HG03135 (cell line): Measurements from ENCODE around the gene PODXL.
A peak's percentile ranks its signal among the peaks of the same experiment; 100 is the strongest.
"Not testable (repeated sequence)": the region's sequence is repeated elsewhere in the genome, so short reads cannot be mapped to it uniquely, and the experiment has no call there.

Source experiments
- ATAC-seq: cut with Tn5 transposase; IDR thresholded peaks from one replicate; pipeline ENCODE4 v1.9.1; 2021; ENCODE audit warnings: mild to moderate bottlenecking, moderate library complexity; ENCODE audit not compliant: unreplicated experiment

The PODXL gene

DNA sequence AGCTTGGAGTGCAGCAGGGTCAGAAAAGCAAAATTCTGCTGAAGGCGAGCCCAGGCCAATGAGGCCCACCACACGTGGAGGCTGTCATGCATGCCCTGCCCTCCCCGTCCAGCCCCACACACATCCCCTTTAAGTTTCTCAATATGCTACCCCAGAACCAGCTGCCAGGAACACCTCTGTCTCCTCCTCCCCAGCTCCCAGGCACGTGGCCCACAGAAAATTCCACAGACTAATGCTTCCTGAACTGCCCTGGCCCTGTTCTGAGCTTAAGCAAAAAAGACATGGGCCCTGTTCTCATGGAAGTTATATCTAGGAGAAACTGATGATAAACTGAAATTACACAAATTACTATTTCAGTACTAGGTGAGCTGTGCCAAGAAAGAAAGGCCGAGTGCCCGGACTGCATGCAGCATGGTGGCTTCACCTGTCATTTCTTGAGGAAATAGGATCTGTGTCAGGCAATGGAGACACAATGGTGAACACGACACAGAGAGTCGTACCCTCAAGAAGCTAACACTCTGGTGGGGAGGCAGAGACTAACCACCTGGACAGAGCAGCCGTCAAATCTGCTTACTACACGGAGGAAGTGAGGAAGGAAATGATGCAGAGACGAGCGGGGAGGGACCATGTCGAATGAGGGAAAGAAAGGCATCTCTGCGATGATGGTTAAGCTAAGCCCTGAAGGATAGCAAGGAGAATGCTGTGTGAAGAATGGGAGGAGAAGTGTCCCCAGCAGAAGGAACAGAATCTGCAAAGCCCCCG is 44.5 kb downstream of the PODXL start:
- ATAC-seq = no peak

DNA sequence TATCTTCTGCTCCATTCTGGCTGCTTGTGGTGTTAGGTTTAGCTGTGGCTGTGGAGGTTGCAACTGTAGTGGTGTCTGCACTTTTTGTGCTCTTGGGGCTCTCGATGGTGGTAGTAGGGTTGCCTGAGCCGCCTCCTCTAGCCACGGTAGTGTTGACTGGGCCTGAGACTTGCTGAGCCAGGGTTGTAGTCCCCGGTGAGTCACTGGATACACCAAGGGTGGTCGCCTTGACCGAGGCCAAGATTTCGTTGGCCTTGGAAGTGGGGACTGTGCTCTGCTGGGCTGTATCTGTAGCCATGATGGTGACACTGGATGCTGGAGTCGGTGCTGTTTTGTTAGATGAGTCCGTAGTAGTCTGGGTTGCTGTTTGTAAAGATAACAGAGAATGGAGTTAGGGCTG is 45.4 kb downstream of the PODXL start:
- ATAC-seq = no peak

DNA sequence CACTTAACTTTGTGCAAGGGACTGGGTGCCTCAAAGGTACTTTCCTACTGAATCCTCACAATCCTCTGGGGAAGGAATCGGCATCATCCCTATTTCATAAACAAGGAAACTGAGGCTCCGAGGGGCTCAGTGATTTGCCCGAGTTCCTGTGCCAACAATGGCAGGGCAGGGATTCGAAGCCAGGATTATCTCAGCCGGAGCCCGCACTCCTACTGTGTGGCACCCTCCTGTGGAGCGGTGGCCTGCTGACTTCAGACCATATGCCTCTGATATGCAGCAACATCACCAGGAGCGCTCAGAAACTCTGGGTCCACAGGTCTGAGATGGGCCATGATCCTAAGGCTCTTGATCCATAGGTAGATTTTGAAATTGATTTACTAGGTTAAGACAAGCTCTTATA is 46.6 kb downstream of the PODXL start:
- no peak for ATAC-seq

DNA sequence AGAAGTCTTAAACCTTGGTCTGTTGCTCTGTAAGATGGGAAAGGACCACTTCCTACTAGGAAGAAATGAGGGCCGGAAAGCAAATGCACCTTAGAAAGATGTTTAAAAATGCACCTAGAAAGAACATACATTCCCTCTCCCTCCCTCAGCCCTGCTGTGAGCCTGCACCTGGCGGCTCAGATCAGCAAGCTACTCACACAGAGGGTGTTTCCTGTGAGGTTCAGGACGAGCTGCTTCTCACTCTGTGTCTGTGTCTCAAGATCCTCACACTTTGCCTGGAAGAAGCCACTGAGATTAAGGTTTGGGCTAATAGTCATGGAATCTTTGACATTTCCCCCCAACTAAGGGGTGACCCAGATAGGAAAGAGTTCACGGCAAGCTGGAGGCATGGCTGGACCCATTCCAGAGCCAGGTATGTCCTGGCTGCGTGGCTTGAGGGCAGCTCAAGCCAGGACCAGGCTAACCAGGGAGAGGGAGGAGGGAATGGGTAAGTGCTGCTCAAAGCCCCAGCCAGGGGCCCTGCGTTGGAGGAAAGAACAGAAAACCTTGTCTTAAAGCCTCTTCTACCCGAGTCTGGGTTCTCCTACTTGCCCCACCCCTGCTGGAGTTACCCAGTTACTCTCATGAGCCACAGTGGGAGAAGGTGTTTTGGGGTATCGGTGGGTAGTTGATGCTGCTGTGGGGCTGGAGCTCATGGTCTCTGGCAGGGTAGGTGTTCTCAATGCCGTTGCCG is 47.5 kb downstream of the PODXL start:
- no peak for ATAC-seq

DNA sequence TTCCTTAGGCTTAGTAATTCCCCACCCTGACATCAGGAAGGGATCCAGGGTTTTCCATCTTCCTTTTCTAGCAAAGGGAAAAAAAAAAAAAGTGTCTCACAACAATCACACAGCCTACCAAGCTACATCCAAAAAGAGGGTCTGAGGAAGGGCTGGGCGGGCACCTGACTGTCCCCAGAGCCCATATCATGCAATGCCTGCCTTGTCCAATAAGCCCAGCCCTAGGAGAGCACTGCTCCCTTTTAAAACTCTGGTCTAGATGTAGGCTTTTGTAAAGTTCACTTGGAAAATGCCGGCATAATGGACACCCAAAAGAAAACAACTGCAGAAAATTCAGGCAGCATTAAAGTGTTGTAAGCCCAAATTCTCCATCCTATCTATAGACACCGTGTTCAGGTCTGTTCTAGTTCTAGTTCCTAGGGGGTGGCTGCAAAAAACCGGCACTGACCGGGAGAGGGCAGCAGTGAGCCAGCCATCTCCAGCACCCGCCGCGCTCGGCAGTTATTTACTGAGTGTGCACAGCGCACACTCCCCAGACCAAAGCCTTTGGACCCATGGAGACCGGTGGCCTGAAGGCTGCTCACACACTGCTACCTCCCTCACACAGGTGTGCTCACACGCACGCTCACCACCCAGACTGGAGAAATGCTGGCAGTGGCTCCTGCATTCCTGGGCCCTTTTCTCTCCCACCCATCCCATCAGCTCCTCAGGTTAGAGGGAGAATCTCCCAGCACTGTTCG is 48.7 kb downstream of the PODXL start:
- ATAC-seq = no peak

DNA sequence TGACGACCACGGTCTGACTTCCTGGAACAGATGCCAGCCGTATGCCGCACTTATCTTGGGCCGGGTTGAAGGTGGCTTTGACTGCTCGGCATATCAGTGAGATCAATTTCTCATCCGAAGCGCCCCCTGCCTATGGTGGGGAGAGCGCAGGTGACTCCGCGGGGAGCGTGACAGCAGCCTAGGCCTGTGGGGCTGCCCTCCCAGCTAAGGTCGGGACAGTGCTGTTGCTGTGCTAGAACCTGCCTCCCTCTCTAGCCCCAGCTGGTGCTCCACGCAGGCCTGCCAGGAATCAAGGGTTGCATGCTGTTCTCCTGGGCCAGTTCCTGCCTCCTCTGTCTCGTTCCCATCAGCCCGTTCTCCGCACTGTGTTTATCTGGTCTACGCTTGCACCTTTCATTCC is 49.8 kb downstream of the PODXL start:
- ATAC-seq = no peak

DNA sequence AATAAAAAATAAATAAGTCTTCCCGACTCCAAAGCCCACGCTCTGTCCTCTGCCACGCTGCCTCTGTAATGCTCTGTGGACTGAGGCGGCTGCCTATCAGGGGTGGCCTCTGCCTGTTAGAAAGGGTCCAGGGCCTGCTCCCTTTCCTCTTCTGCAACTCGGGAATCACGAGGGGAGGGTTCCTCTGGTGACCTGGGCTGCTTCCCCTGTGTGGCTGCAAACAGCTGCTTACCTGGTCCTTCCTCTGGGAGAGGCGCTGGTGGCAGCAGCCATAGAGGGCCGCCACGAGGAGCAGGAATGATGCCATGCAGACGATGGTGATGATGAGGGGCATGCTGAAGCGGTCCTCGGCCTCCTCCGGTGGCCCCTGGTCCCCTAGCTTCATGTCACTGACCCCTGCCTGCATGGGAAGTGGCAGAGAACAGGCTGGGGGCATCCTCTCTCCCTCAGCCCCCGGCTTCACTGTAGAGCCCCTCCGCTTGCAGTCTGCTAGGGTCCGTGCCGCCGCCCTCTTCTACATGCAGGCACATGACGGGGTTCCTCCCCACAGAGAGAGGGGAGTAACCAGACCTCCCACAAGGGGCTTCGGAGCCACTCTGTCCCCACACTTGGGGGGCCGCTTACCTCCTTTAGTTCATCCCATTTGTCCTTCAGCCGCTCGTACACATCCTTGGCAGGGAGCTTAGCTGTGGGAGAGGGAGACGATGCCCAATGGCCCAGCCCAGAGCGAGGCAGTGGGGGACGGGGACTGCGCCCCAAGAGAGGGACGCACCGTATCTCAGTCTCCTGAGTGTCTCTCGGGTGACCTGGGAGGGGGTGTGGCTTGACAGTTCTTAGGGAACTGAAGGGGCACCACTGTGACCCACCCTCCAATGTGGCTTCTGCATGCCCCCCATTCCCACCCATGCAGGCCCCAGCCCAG is 50.5 kb downstream of the PODXL start:
- no peak for ATAC-seq

DNA sequence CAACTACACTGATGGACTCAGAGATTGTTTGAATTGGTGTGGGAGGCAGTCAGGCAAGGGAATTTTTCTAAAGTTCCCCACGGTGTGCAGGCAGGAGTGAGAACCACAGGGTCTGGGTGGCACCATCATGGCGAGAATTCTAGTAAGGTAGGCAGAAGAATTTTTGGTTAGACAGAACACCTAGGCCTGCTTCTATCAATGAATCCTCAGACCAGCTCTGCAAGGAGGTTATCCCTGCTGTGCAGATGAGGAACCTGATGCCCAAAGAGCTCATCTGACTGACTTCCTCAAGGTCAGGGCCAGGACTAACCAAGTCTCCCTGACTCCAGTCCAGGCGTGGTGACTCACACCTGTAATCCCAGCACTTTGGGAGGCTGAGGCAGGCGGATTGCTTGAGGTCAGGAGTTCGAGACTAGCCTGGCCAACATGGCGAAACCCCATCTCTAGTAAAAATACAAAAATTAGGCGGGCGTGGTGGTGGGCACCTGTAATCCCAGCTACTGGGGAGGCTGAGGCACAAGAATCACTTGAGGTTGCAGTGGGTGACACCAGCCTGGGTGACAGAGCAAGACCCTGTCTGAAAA is 51.3 kb downstream of the PODXL start:
- ATAC-seq = not testable (repeated sequence)

DNA sequence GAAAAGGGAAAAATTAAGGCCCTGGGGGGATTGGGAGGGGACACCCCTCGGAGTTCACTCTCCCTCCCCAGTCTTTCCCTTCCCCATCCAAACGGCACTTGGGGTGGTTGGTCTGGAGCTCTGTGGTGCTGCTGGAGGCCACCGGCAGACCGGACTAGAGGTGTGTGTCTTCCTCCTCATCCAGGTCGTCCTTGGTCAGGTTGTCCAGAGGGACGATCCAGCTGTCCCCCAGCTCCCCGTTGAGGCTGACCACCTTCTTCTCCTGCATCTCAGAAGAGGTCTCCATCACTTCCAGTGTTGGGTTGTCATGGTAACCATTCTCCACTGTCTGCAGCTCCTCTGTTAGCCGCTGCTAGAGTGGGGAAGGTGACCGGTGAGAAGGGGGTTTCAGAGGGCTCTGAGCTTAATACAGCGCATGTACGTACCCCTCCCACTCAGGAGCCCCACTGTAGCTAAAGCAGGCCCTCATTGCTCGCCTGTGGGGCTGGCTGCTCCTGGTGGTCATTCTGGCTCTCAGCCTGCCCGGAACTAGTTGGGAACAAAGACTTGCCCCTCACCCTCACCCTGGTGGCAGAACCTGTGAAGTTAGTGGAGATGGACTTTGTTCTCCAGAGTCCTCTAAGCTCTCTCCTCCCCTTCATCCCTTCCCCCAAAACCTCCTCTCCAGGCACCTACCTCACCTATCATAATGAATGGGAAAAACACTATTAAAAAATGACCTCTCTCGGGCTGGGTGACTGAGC is 52.1 kb downstream of the PODXL start:
- no peak for ATAC-seq

DNA sequence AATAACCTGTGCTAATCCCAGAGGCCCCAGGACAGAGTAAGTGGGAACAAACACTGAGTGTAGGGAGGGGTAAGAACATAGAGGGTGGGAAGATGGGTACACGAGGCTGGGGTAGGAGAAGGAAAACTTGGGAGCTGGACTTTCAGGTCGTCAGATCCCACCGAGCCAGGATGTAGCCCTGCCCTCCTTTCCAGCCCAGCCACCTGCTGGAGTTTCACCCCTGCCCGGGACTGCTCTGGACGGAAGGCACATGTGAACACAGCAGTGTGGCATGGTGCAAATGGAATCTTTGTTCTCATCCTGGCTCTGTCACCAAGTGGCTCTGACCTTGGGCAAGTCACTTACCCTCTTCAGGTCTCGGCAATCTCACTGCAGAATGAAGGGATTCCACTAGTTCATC is 52.8 kb downstream of the PODXL start:
- ATAC-seq = no peak

DNA sequence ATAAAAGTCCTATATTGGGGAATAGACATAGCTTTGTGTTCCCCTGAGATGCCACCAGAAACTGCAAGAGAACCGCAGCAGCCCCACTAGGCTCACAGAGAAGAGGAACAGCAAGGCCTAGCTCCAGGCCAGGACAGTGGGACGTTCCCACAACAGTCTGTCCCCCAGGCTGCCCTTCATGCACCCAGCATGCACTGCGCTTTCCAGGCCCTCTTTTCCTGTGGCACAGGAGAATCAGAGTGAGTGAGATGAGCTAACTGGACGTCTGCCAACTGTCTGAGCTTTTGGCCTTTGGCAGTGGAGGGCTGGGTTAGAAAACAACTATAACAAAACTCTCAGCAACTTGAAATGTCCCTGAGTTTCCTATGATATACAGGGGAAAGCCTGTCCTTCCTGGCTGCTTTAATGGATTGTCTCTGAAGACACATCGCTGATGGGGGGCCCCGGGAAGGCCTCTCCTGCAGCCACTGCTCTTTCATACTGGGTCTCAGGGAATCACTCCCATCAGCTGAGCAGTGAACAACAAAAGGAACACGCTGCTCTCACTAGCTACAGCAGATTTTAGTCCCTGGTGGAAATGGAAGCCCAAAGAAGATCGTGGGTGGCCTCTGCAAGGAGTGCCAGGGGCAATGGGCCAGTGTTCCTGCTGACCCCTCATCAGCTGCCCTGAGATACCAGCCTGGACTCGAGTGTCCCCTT is 53.5 kb downstream of the PODXL start:
- ATAC-seq = no peak

DNA sequence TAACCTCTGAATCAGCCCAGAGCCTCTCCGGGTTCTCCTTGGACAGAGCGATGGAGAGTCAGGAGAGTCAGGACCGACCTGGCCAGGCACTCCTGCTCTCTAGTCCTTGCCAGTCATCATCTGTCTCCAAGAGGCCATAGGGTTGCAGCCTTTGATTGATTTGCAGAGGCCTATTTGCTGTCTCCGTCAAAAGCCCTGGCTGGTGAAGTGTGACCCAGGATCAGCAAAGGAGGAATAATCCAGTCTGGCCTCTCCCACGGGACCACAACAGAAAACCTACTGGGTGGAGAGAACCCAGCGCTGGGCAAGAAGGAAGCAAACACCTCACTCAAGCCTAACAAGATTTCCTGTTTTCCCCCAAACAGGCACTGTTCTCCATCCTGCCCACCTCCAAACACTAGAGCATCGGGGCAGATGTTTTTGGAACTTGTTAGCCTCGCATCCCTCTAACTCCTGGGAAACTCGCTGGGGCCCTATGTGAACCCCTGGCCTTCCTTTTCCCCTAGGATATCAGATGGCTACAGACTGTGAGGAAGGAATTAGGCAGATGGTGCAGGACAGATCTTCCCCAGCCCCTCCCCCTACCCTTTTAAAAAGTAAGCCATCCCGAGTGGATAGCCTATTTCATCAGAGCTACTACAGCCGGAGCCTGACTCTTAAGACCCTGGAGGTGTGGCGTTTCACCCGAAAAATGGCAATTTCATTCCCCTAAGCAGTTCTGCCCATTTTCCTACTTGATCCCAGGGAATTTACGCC is 54.3 kb downstream of the PODXL start:
- ATAC-seq = no peak

DNA sequence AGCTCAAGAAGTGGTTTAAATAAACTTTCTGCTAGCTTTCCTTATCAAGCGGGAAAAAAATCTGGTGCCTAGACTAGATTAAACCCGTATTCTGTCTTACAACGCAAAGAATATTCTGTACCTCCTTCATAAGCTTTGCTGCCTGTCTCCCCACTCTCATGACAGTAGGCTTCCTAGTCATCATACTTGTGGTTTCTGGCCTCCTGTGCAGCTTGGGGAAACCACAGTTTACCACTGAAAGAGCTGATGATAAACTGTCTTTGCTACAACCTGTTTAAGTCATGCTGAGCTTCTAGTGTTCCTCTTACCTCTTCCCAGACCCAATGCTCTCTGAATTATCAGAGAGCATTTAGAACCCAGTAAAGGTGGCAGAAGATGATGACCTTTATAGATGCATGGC is 55.0 kb downstream of the PODXL start:
- ATAC-seq = peak; percentile 85

DNA sequence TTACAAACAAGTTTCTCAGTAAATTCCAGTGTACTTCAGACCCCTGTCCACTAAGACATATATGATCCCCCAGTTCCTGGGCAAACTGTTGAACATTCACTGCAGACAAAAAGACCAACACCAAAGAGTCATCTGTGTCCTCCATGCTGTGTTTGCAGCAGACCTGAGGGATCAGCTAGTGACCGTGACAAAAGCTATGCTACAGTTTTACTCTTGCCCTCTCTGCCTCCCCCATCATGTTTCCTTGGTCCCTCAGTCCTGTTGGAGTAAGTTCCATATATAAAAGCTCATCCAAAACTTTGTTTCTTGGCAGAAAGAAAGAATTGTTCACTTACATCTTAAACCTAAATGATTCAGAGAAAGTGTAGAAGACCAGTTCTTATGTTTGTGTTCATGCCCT is 56.1 kb downstream of the PODXL start:
- no peak for ATAC-seq

DNA sequence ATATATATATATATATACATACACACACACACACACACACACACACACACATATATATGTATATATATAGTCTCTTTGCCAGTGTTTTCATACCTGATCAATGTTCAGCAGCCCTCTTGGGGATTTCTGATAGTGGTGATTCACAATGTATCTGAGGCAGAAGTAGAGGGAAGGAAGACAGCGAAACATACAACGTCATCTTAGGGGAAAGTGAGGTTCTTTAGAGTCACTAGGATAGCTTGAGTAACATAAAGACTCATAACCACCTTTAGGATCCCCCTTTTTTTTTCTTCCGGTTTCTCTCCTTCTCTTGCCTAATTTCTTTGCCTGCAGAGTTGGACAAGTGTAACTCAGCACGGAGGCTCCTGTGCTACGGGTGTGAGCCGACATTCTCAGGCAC is 56.6 kb downstream of the PODXL start:
- no peak for ATAC-seq

DNA sequence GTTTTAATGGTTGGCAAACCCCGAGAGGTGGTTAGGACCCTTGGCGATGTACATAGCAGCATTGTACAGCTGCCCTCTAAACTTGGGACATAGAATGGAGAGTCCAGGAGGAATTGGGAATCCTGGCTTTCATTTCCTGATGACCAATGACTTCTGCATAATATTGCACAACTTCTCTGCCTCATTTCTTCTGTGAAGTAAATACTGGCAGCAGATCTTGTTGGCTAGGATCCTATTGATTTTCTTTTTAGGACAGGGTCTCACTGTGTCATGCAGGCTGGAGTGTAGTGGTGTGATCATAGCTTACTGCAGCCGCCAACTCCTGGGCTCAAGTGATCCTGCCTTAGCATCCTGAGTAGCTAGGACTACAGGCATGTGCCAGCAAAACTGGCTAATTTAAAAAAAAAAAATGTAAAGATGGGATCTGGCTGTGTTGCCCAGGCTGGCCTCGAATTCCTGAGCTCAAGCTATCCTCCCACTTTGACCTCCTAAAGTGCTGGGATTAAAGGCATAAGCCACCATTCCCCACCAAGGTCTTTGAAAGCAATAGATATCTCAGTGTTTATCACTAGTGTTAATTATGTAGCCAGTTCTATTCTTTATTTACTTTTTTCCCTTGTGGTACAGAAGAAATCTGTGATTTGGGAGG is 58.1 kb downstream of the PODXL start:
- no peak for ATAC-seq

DNA sequence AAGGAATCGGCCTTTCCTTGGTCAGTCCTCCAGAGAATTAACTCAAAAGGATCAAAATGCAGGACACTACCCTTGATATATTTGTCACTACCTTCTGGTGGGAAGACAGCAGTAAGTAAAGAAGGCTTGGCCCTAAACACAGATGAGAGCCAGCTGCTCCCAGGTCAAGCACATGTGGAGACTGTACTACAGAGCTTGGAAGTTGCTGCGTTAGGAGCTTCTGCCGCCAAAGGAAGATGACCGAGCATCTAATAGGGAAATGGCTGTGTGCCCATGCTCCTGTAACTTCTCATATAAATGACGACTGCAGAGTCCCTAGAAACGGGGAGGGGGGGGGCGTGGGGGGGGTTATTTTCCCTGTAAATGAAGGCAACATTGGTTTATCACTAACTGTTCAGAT is 59.0 kb downstream of the PODXL start:
- no peak for ATAC-seq
